NCI-H1436 treated with DMSO at 0.1 percent for 48 hours (cell line): Measurements from ENCODE around the gene RNF130.

Source experiments
- DNase-seq: peaks from one replicate; lab custom pipeline; 2025; lab: John Stamatoyannopoulos, UW

Gene RNF130, protein sequence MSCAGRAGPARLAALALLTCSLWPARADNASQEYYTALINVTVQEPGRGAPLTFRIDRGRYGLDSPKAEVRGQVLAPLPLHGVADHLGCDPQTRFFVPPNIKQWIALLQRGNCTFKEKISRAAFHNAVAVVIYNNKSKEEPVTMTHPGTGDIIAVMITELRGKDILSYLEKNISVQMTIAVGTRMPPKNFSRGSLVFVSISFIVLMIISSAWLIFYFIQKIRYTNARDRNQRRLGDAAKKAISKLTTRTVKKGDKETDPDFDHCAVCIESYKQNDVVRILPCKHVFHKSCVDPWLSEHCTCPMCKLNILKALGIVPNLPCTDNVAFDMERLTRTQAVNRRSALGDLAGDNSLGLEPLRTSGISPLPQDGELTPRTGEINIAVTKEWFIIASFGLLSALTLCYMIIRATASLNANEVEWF

DNA sequence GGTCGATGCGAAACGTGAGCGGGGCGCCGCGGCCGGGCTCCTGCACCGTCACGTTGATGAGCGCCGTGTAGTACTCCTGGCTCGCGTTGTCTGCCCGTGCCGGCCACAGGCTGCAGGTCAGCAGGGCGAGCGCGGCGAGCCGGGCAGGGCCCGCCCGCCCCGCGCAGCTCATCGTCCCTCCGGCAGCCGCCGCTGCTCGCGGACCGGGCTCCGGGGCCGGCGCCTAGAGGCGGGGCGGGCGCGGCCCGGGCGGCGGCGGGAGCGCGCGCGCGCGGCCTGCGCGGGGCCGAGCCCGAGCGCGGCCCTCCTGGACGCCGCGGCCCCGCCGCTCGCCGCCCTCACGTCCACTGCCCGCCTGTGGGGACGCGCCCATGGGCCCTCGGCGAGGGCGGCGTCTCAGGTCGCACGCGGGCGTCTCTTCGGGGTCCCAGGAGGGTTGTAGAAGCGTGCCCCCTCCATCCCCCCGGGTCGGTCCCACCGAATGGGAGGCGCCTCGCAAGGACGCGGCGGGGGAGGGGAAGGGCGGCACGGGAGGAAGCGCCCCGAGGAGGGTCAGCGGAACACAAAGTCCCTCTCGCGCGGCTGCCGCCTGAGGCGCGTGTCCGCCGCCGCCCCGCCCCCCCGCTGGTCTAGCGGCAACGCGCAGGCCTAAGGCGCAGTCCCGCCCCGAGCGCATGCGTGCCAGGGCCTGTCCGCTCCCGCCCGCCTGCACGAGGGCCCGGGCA is at the start of gene RNF130:
TSS of gene RNF130 (minus strand) at position 229 of the 725 bp plus-strand sequence. CDS start at position 172, 57 bp downstream.
- DNase-seq, result no peak

- no peak for DNase-seq
These were observed 48.9 kb upstream of the RNF130 start for GRCh38 chr5:180120237-180121101.

- no peak for DNase-seq
These were observed 48.3 kb upstream of the RNF130 start for GRCh38 chr5:180119903-180120236.

DNA sequence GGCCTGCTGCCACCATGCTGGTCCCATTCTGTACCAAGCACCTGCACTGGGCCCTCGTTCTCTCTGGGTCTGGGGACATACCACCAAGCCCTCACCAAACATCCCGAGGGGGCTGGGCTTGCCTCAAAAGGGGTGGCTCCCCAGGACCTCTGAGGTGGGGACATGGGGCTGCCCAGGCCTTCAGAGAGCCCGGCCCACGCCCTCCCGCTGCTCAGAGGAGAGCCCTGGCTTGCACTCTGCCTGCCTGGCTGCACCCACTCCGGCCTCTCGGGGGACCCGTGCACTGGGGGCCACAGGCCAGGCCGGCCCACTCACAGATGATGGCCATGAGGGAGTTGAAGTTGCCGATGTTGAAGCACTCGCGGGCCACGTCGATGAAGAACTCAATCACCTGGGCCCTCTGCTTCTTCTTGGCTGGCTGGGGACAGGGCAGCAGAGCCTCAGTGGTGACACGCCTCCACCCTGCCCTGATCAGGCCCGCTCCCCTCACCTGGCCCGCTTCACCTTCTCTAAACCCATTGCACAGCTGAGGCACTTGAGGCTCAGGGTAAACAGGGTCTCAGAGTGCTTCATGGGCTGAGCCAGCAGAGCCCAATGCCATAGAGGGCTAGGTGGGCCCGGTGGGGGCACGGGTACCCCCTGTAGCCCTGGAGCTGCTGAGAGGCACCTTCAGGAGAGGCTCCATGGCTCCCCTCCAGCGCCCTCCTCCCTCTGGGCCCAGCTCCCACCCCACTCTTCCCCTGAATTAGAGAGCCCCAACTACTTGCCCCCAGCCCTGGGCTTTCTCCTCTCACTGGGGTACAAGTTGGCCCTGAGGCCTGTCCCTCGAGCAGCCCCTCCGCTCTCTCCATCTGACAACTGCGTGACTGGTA is 47.7 kb upstream of the RNF130 start:
- no peak for DNase-seq

- DNase-seq, result no peak
These were observed 46.8 kb upstream of the RNF130 start for GRCh38 chr5:180118391-180118791.

GRCh38 chr5:180117000-180117725 is 45.6 kb upstream of the RNF130 start:
- no peak for DNase-seq

GRCh38 chr5:180116077-180116999 is 44.8 kb upstream of the RNF130 start:
- DNase-seq, result no peak

DNA sequence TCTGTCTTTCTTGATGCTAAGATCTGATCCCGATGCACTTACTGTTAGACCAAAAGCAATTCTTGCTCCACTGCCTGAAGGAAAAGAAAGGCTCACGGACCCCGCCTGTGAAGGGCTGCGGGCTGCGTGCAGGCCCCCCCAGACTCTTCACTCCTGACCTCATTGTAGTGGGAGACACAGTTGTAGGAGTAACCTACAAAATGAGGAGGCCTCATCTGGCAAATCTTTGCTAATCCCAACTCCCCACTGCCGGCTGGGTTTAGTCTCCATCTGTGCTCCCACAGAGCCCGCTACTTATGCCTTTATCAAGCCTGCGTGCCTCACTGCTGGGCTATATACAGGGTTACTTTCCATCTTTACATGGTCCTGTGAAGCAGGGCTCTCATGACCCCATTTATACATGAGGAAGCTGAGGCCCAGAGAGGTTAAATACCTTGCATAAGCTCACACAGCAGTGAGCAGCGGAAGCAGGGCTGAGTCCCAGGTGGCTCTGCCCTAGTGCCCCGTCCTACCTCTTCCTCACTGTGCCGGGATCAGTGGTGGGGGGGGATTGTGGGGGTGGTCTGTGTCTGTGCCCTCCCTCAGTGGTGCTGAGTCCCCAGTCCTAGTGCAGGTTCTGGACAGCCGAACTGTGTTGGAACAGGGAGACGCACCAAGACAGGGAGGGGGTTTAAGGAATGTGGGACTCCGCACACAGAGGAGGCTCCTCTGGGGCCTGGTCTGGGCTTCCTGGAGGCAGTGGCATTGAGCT is 43.9 kb upstream of the RNF130 start:
- no peak for DNase-seq

DNA sequence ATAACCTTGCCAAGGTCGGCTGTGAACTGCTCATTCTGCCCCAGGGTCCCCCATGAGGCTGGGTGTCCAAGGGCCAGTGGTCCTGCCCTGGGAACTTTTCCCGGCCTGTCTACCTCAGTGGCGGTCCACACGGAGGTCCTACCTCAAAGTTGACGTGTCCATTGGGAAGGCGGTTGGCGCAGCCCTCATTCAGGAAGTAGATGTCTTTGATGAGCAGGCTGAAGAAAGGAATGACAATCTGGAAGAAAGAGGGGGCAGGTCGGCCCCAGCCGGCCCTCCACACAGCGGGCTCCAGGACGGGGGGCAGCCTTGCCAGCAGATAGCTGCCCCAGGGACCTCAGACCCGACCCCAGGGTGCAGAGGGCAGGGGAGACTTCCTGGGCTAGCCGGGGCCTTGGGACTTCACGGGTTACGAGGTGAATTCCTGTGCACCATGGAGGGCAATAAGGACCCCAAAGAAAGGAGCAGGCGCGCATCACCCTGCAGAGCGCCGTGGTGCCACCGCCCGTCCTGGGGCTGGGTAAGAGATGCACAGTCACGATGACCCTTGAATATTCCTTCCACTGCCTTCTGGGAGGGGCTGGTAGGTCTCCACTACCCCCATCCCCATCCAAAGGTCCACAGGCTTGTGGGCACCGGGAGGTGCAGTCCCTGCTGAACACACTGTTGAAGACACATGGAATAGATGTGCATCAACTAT is 42.9 kb upstream of the RNF130 start:
- no peak for DNase-seq

DNA sequence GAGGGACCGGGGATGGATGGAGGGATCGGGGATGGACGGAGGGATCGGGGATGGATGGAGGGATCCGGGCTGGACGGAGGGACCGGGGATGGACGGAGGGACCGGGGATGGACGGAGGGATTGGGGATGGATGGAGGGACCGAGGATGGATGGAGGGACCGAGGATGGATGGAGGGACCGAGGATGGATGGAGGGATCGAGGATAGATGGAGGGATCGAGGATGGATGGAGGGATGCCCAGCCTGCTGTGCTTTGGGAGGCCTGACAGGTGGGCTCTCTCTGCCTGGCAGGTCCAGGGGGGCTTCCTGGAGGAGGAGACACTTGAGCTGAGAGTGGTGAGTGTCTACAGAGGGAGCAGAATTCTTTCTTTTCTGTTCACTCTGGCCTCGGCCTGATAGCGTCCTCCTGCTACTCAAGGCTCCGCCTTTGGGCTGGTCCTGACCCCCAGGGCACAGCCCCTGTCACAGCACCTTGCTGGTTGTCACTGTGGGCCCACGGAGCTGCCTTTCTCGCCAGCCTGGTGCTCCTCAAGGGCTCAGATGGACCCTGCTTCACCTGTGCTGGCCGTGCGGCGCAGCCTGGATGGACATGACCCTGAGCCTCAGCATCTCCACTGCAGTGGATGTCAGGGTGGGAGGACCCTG is 42.2 kb upstream of the RNF130 start:
- no peak for DNase-seq

DNA sequence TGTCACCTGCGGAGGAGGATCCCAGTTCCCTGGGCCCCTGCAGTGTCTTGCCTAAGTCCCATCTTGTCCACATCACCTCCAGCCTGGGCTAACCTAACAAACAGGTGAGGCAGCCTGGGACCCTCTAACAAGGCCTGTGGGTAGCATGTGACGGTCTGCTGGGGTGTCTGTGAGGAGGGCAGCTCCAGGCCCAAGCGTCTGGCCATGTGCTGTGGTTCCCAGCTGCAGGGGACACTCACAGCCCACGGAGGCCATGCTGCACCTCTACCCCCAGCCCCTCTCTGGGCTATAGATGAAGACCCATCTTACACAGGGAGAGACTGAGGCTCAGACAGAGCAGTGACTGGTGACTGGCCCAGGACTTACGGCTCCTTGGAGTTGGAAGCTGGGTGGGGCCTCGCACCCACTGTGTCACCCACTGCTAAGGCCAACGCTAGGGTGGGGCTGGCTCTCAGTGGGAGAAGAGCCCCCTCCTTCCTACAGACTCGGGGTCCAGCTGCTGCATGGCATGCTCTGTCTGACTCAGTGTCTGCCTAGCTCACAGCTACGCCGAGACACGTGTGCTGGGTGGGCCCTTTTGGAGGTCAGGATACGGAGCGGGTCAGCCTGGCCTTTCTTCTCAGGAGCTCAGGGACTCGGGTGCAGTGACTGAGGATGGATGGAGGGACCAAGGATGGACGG is 40.8 kb upstream of the RNF130 start:
- DNase-seq, result no peak

GRCh38 chr5:180111273-180112002 is 39.9 kb upstream of the RNF130 start:
- DNase-seq, result no peak

DNA sequence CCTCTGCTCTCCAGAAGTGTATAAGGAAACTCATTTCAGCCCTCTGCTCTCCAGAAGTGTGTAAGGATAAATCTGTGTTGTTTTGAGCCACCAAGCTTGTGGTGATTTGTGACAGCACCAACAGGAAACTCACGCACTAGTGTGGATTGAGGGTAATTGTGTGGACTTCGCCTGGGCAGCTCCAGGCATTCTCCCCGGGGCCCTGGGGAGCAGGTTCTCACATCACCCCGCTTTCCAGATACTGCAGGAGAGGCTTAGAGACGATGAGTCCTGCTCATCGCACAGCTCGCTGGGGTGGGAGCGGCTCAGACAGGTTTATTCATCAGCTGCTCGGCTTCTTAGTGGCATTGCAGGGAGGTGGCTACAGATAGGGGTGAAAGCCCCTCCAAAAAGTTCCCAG is 38.4 kb upstream of the RNF130 start:
- DNase-seq, result no peak

DNA sequence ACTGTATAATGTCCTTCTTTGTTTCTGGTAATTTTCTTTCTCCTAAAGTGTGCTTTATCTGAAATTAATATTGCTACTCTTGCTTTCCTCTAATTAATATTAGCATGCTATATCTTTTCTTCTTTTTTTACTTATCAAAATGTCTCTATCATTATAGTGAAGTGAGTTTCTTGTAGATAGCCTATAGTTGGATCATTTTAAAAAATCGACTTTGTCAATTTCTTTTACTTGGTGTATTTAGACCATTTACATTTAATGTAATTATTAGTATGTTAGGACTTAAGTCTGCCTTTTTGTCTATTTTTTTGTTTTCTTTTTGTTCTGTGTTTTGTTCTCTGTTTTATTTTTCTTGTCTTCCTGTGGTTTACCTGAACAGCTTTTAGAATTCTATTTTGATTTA is 35.4 kb upstream of the RNF130 start:
- DNase-seq, result no peak

- no peak for DNase-seq
These were observed 34.3 kb upstream of the RNF130 start for GRCh38 chr5:180105827-180106312.

- no peak for DNase-seq
These were observed 32.6 kb upstream of the RNF130 start for GRCh38 chr5:180104168-180104530.
